Inflammatory macrophage treated with lipopolysaccharide for 4 hours (primary cell): ENCODE measurements around the gene CLDN14.

Source experiments
- DNase-seq: peaks from one replicate; pipeline ENCODE4 v3.0.0-alpha.2; 2020

The CLDN14 gene

DNA sequence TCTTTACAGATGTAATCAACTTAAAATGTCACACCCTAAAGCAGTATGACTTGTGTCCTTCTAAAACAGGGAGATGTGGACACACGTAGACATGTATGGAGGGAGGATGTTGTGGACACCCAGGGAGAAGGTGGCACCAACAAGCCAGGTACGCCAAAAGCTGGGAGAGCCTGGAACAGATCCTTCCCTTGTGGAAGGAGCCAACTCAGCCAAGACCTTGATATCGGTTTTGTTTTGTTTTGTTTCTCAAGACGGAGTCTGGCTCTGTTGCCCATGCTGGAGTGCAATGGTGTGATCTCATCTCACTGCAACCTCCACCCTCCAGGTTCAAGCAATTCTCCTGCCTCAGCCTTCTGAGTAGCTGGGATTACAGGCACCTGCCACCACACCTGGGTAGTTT, 49.1 kb downstream of the CLDN14 start:
- DNase-seq = peak; percentile 40

DNA sequence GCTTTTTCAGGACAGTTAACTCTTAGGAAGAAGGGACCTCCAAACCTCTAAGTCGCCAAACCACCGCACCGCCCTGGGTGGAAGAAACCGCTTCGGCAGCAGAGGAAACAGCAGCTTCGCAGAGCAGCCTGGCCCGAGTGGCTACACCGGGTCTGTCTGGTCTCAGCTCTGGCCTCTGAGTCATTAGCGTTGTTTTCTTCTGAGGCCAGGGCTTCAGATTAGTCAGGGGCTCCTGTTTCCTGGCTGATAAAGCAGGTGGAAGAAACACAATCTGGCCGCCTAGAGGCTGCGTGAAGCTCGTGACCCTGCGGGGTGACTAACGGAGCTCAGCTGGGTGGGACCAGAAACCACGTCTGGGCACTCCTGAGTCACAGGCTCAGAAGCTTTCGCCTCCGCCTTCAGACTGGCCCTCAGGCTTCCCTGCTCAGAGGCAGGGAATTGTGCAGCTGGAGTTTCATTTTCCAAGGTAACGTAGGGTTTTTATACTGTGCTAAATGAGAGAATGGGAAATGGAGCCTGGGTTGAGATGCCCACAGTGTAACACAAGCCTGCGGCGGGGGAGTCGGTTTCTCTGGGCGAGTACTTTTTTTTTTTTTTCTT, 49.9 kb downstream of the CLDN14 start:
- peak; percentile 99 for DNase-seq

- peak; percentile 70 for DNase-seq
These were observed 51.0 kb downstream of the CLDN14 start for GRCh38 chr21:36428761-36429432.

GRCh38 chr21:36427502-36427901, 52.4 kb downstream of the CLDN14 start:
- no peak for DNase-seq

GRCh38 chr21:36425286-36425685, 54.6 kb downstream of the CLDN14 start:
- no peak for DNase-seq

DNA sequence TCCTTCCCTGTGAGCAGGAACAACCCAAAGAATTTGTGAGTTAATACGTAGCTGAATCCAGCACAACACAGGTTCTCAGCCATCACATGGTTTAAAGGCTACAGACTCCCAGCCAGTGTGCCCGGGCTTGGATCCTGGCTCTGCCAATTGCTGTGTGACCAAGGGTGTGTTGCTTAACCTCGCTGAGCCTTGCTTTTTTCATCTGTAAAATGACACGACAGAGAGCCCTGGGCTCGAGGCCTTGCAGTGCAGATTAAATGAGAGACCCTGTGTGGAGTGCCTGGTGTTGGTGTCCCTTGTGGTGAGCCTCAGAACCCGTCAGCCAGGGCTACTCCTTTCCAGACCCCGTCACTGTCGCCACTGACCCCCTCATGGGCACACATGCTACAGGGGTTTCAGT, 55.3 kb downstream of the CLDN14 start:
- no peak for DNase-seq

GRCh38 chr21:36423771-36424433, 56.0 kb downstream of the CLDN14 start:
- peak; percentile 35 for DNase-seq

GRCh38 chr21:36422279-36423098, 57.4 kb downstream of the CLDN14 start:
- peak; percentile 68 for DNase-seq

DNA sequence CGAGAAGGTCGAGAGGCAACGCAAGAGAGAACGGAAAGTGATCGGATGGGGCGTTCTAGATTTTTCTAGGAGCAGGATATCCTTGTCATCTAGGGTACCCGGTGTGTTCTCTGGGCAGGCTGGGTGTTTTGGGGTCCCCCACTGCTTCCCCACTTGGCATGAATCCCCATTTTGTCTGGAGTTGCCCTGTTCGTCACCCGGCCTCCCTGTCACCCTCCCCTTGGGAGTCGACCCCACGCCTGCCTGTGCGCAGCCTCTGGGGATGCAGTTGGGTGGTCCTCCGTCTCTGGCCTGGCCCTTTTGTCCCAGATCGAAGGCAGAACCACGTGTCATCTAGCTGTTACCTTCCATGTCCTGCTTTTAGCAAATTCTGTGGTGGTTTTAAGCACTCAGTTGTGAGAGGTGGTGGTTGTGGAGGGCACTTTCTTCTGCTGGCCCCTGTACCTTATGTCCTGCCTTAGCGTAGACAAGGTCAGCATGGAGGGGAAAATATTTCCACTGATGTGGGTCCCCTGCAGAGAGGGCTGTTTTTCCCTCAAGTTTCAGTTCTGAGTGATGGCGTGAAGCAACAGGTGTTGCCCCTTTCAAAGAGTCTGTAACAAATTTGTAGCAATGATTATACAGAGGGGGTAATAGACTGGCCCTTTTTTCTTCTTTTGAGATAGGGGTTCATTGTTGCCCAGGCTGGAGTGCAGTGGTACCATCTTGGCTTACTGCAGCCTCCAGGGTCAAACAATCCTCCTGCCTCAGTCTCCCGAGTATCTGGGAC, 59.2 kb downstream of the CLDN14 start:
- no peak for DNase-seq

DNA sequence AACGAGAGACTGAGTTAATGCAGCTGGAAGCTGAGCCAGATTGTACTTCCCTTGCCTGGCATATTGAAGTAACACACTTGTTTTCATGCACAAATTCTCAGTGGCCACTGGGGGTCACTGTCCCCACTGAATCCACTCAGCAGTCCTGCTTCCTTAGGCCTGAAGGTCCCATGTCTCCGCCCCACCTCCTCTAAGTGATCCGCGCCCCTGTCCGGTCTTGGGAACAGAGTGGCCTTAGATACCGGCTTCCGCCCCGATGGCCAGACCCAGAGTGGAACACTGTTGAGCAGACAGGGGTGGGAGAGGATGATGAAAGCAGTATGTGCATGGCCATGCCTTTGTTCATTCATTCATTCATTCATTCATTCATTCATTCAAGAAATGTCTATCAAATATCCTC, 59.9 kb downstream of the CLDN14 start:
- peak; percentile 81 for DNase-seq

- DNase-seq = no peak
These were observed 60.7 kb downstream of the CLDN14 start for GRCh38 chr21:36419241-36419640.

- DNase-seq = no peak
These were observed 64.5 kb downstream of the CLDN14 start for GRCh38 chr21:36415375-36415774.

DNA sequence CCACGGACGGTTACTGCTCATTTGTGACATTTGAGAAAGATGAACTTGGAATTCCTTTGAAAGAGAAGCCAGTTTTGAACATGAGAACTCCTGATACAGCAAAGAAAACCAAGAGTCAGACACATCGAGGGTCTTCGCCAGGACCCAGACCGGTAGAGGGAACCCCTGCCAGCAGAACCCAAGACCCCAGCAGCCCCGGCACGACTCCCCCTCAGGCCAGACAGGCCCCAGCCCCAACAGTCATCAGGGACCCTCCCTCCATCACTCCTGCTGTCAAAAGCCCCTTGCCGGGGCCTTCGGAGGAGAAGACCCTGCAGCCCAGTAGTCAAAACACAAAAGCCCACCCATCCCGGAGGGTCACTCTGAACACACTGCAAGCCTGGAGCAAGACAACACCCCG, 67.0 kb downstream of the CLDN14 start:
- no peak for DNase-seq

GRCh38 chr21:36411301-36411700, 68.6 kb downstream of the CLDN14 start:
- no peak for DNase-seq
